IMR-90 (cell line): ENCODE results near the gene RABGAP1. TPM values are rescaled to one million over a fixed set of nuclear protein-coding genes. Genes with fewer than 3 reads are reported as not detected.
A peak's percentile ranks its signal among the peaks of the same experiment; 100 is the strongest.

Experiments used
- ATAC-seq: fragments of 200-7000 bp; cut with Tn5 transposase; 2 replicates; pipeline ENCODE4 v1.9.1; 2020; ENCODE audit warnings: low read depth, mild to moderate bottlenecking, moderate library complexity
- BruUV-seq: library from RNA; stranded (reverse); fragments of 400-500 nt; replicated peaks from 2 replicates; lab custom pipeline; 2021; lab: Mats Ljungman, UMichigan
- CTCF ChIA-PET: fragments of 300-600 bp; formaldehyde crosslinking; extraction: SDS; loops from one replicate; lab custom pipeline; 2021; ENCODE audit warnings: antibody characterized with exemption; lab: Yijun Ruan, JAX
- POLR2A ChIA-PET: fragments of 300-600 bp; sonication (Branson Sonifier 250); formaldehyde crosslinking; loops from one replicate; lab custom pipeline; 2022; ENCODE audit warnings: antibody characterized with exemption; ENCODE audit not compliant: unreplicated experiment; lab: Charles Lee
- DNase-seq: peaks from one replicate; pipeline ENCODE4 v3.0.0; 2013
- H2AFZ ChIP-seq: replicated peaks from 2 replicates; pipeline ENCODE3; 2013; ENCODE audit warnings: low read length, mild to moderate bottlenecking; ENCODE audit not compliant: poor library complexity
- H2AK5ac ChIP-seq: 2 replicates; pipeline ENCODE4 v1.6.1; 2013; ENCODE audit warnings: low read depth, low read length, inconsistent platforms
- H2AK9ac ChIP-seq: replicated peaks from 2 replicates; pipeline ENCODE3; 2013; ENCODE audit warnings: mild to moderate bottlenecking, low read depth, low read length, moderate library complexity; ENCODE audit not compliant: poor library complexity
- H2BK120ac ChIP-seq: 2 replicates; pipeline ENCODE4 v1.6.1; 2013; ENCODE audit warnings: low read depth, low read length, inconsistent platforms
- H2BK15ac ChIP-seq: 3 replicates; pipeline ENCODE4 v1.6.1; 2013; ENCODE audit warnings: low read depth, low read length, inconsistent platforms
- H2BK20ac ChIP-seq: 2 replicates; pipeline ENCODE4 v1.6.1; 2013; ENCODE audit warnings: low read depth, mild to moderate bottlenecking, inconsistent platforms, low read length, moderate library complexity
- H2BK5ac ChIP-seq: 2 replicates; pipeline ENCODE4 v1.6.1; 2013; ENCODE audit warnings: mild to moderate bottlenecking, low read depth, low read length, inconsistent platforms; ENCODE audit not compliant: poor library complexity, severe bottlenecking
- H3K14ac ChIP-seq: replicated peaks from 2 replicates; pipeline ENCODE4 v1.6.1; 2013; ENCODE audit warnings: low read depth, low read length, inconsistent platforms
- H3K18ac ChIP-seq: 2 replicates; pipeline ENCODE4 v1.6.1; 2013; ENCODE audit warnings: low read depth, low read length, control low read depth
- H3K23ac ChIP-seq: 2 replicates; pipeline ENCODE4 v1.6.1; 2013; ENCODE audit warnings: low read depth, low read length, inconsistent platforms
- H3K27ac ChIP-seq: 2 replicates; pipeline ENCODE4 v1.5.1; 2013; ENCODE audit warnings: mild to moderate bottlenecking, control low read depth, low read length; ENCODE audit not compliant: insufficient read depth
- H3K27me3 ChIP-seq: 2 replicates; pipeline ENCODE4 v1.6.1; 2013; ENCODE audit warnings: low read length; ENCODE audit not compliant: control insufficient read depth, insufficient read depth
- H3K36me3 ChIP-seq: 2 replicates; pipeline ENCODE4 v1.6.1; 2013; ENCODE audit warnings: low read length, mixed read lengths; ENCODE audit not compliant: control insufficient read depth, insufficient read depth
- H3K4ac ChIP-seq: 2 replicates; pipeline ENCODE4 v1.6.1; 2013; ENCODE audit warnings: low read depth, low read length, inconsistent platforms
- H3K4me1 ChIP-seq: 2 replicates; pipeline ENCODE4 v1.6.1; 2013; ENCODE audit warnings: low read length, mixed read lengths; ENCODE audit not compliant: control insufficient read depth, insufficient read depth
- H3K4me2 ChIP-seq: 2 replicates; pipeline ENCODE4 v1.6.1; 2013; ENCODE audit warnings: low read depth, mild to moderate bottlenecking, control low read depth, low read length, moderate library complexity
- H3K4me3 ChIP-seq: 2 replicates; pipeline ENCODE4 v1.5.1; 2013; ENCODE audit warnings: low read depth, mild to moderate bottlenecking, control low read depth, low read length, moderate library complexity; ENCODE audit not compliant: insufficient read depth
- H3K56ac ChIP-seq: 2 replicates; pipeline ENCODE4 v1.6.1; 2013; ENCODE audit warnings: low read length, inconsistent platforms; ENCODE audit not compliant: insufficient read depth; ENCODE audit errors: extremely low read depth
- H3K79me1 ChIP-seq, 2 experiments: 2 replicates each; pipeline ENCODE4 v1.6.1; 2013; ENCODE audit warnings: low read length in 2 of 2, inconsistent platforms in 1 of 2, low read depth in 1 of 2
- H3K9ac ChIP-seq: 2 replicates; pipeline ENCODE4 v1.6.1; 2013; ENCODE audit warnings: low read depth, low read length, control low read depth
- H3K9me1 ChIP-seq: 2 replicates; pipeline ENCODE4 v1.6.1; 2013; ENCODE audit warnings: low read length, inconsistent platforms; ENCODE audit not compliant: insufficient read depth
- H3K9me3 ChIP-seq: 2 replicates; pipeline ENCODE4 v1.6.1; 2013; ENCODE audit warnings: low read length; ENCODE audit not compliant: control insufficient read depth, insufficient read depth
- H4K20me1 ChIP-seq: 2 replicates; pipeline ENCODE4 v1.6.1; 2013; ENCODE audit warnings: low read length, inconsistent platforms; ENCODE audit not compliant: insufficient read depth
- H4K5ac ChIP-seq: 2 replicates; pipeline ENCODE4 v1.6.1; 2013; ENCODE audit warnings: mild to moderate bottlenecking, low read depth, low read length, control low read depth
- H4K8ac ChIP-seq, 2 experiments: 2 replicates each; pipeline ENCODE4 v1.6.1; 2013; ENCODE audit warnings: low read depth in 2 of 2, low read length in 2 of 2, control low read depth in 1 of 2, inconsistent platforms in 1 of 2
- H4K91ac ChIP-seq: 2 replicates; pipeline ENCODE4 v1.6.1; 2013; ENCODE audit warnings: low read depth, low read length, inconsistent platforms; ENCODE audit not compliant: insufficient read depth
- BHLHE40 ChIP-seq: fragments of 150-350 bp; IDR thresholded peaks from 2 replicates; pipeline ENCODE4 v1.6.1; 2016; ENCODE audit warnings: mild to moderate bottlenecking, low read depth, low read length
- CEBPB ChIP-seq: IDR thresholded peaks from 2 replicates; pipeline ENCODE4 v1.6.1; 2012; ENCODE audit warnings: low read depth, low read length, improper control_type of control experiment
- RCOR1 ChIP-seq: IDR thresholded peaks from 2 replicates; pipeline ENCODE4 v1.6.1; 2012; ENCODE audit warnings: mild to moderate bottlenecking, low read length, improper control_type of control experiment; ENCODE audit not compliant: insufficient replicate concordance
- SMC3 ChIP-seq: fragments of 150-350 bp; IDR thresholded peaks from 2 replicates; pipeline ENCODE4 v1.6.1; 2016; ENCODE audit warnings: low read depth, mild to moderate bottlenecking, antibody characterized with exemption, low read length, moderate library complexity
- WGBS, 2 experiments: methylation state at CpG; one replicate each; pipeline versions ENCODE4 v1.1.5 to v1.1.7; 2013; ENCODE audit warnings: missing lambda C conversion rate in 2 of 2; ENCODE audit not compliant: insufficient read length in 1 of 2; ENCODE audit errors: extremely low coverage in 2 of 2; 5-methylcytosine and 5-hydroxymethylcytosine counted together
- dilution Hi-C: fragments of 300-500 bp; cut with HindIII; formaldehyde crosslinking; loops from one replicate; pipeline ENCODE4 v1.14.3; 2018; ENCODE audit warnings: low sequenced_read_pairs; ENCODE audit not compliant: unreplicated experiment
- in situ Hi-C: fragments of 300-500 bp; cut with MboI; formaldehyde crosslinking; loops from 3 replicates; pipeline ENCODE4 v1.14.3; 2019; ENCODE audit warnings: low sequenced_read_pairs, inconsistent platforms, mixed read lengths
- intact Hi-C: fragments of 100-400 bp; cut with micrococcal nuclease; formaldehyde crosslinking; loops from 2 replicates; pipeline ENCODE4 v1.10.0; 2022
- polyA plus RNA-seq, 3 experiments: library from polyadenylated mRNA; depleted of rRNA; stranded (reverse); fragments of >200 nt; gene quantifications; 2 replicates each; pipeline ENCODE4 v1.2.3, GENCODE V29; 2012; ENCODE audit warnings: low replicate concordance in 1 of 3
- total RNA-seq: library from RNA; depleted of rRNA; stranded (reverse); fragments of >200 nt; gene quantifications from 2 replicates; pipeline ENCODE4 v1.2.3, GENCODE V29; 2012

The RABGAP1 gene
- total and polyA plus RNA-seq, 2 of the 4 experiments (the other 2 are of a cell fraction) = 20.0 to 53.9 TPM

DNA sequence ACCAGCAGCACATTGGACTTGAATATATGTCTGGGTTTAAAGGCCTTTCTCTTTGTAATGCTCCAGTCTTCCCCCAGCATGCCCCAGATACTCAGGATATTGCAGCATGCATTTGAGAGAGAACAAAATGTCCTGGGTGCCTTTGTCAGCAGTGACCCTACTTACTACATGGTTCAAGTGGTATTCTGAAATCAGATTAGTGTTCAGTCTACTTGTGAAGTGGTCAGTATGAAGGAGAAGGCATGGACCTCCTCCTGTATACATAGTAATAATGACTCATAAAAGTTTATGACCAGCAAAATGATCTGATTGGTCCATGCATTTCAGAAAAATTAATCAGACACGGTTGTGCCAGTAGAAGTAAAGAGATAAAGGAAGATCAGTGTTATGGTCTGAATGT lies 118.0 kb downstream of the RABGAP1 start:
- POLR2A ChIA-PET = no interaction called here
- peak overlapping the region in 1 of 2 experiments; percentile 50; a peak in 1 of 4 replicates for H4K8ac ChIP-seq
- no peak overlapping the region for H2BK20ac ChIP-seq
- H3K9me3 ChIP-seq = no peaks in the 10 kb centered on the region
- H3K9ac ChIP-seq = no peak overlapping the region
- peaks cover 7% of the 10 kb centered on the region for H3K9me1 ChIP-seq
- peak overlapping the region; percentile 91 for H3K14ac ChIP-seq
- H3K4me2 ChIP-seq = no peak overlapping the region
- no CpG with 5 or more reads among the region's 1 CpG for WGBS, 2 experiments
- 0 out of 2 replicates have a peak overlapping the region, but pooled peaks have one; percentile 29 for H3K4ac ChIP-seq
- no peak overlapping the region for H2BK15ac ChIP-seq
- peaks cover 3% of the 10 kb centered on the region; the same call in 1 of the 2 replicates for H4K20me1 ChIP-seq
- H2AK5ac ChIP-seq = no peak overlapping the region
- no peak overlapping the region; the same call in 1 of the 2 replicates for H2BK120ac ChIP-seq
- H3K4me1 ChIP-seq = peaks cover 11% of the 10 kb centered on the region
- H3K18ac ChIP-seq = peak overlapping the region; percentile 55; the same call in 1 of the 2 replicates
- H3K56ac ChIP-seq = no peak overlapping the region
- H3K79me1 ChIP-seq = peaks cover 2 to 21% of the 10 kb centered on the region in 2 experiments; a peak in 2 of 4 replicates
- dilution Hi-C loops (no loop called here), in situ Hi-C loops (no loop called here), intact Hi-C loops (no loop called here)
- DNase-seq (peak; percentile 65), ATAC-seq (peak; percentile 35; the same call in 1 of the 2 replicates)
- H2AK9ac ChIP-seq = no peak overlapping the region
- H3K27ac ChIP-seq = no peak overlapping the region
- TF ChIP-seq RCOR1 = no peak
- no peak for TF ChIP-seq SMC3
- TF ChIP-seq CEBPB = no peak
- TF ChIP-seq BHLHE40 = no peak
- H4K5ac ChIP-seq = peak overlapping the region; percentile 44; the same call in 1 of the 2 replicates
- CTCF ChIA-PET = no interaction called here
- no peak overlapping the region for H2AFZ ChIP-seq
- peak overlapping the region; percentile 77; the same call in 1 of the 2 replicates for H3K23ac ChIP-seq
- peak overlapping the region; percentile 50; the same call in 1 of the 2 replicates for H4K91ac ChIP-seq
- H2BK5ac ChIP-seq = no peak overlapping the region
- H3K4me3 ChIP-seq = no peak overlapping the region
- no peaks in the 10 kb centered on the region for H3K27me3 ChIP-seq
- no TSS peak for BruUV-seq
- peaks cover 7% of the 10 kb centered on the region for H3K36me3 ChIP-seq
